ENCODE measurements around the gene CYB5R3. TPM values are rescaled to one million over a fixed set of nuclear protein-coding genes. Genes with fewer than 3 reads are reported as not detected.

The CYB5R3 gene
- total RNA-seq, 1 donor from 2014 or later: 148 TPM

DNA sequence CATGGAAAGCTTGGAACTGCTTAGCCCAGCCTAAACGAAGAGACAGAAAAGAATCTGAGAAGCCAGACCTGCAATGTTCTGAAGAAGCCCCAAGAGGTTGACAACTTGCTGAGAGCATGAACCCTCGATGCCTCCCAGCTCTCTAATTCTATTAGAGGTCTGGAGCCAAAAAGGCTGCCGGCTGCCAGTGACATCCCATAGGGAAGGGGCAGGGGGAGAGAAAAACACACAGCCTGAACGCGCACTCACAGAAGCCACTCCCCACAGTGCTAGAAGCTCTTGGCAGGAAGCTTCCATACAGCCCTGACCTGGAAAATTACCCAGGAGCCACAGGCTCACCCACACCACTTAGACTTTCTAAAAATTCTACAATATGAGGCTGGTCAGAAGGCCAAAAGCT, 52.9 kb downstream of the CYB5R3 start:
- Mint-ChIP-seq H3K9me3 (ENCODE audit: unreplicated experiment) (peaks cover 5% of the 10 kb centered on the region), H3K4me1 (ENCODE audit: low read depth, unreplicated experiment) (no peaks in the 10 kb centered on the region), H3K4me3 (ENCODE audit: unreplicated experiment) (no peak overlapping the region), H3K27ac (ENCODE audit: unreplicated experiment) (peak overlapping the region; percentile 66), H3K27me3 (ENCODE audit: unreplicated experiment) (peaks cover 1% of the 10 kb centered on the region), H3K36me3 (ENCODE audit: unreplicated experiment) (peaks cover 4% of the 10 kb centered on the region)
- DNase-seq: no peak
- TF ChIP-seq, protein P1, sequence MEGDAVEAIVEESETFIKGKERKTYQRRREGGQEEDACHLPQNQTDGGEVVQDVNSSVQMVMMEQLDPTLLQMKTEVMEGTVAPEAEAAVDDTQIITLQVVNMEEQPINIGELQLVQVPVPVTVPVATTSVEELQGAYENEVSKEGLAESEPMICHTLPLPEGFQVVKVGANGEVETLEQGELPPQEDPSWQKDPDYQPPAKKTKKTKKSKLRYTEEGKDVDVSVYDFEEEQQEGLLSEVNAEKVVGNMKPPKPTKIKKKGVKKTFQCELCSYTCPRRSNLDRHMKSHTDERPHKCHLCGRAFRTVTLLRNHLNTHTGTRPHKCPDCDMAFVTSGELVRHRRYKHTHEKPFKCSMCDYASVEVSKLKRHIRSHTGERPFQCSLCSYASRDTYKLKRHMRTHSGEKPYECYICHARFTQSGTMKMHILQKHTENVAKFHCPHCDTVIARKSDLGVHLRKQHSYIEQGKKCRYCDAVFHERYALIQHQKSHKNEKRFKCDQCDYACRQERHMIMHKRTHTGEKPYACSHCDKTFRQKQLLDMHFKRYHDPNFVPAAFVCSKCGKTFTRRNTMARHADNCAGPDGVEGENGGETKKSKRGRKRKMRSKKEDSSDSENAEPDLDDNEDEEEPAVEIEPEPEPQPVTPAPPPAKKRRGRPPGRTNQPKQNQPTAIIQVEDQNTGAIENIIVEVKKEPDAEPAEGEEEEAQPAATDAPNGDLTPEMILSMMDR (IDR thresholded peaks at IDR 0.05; ENCODE audit: partially characterized antibody, unreplicated experiment): no peak

DNA sequence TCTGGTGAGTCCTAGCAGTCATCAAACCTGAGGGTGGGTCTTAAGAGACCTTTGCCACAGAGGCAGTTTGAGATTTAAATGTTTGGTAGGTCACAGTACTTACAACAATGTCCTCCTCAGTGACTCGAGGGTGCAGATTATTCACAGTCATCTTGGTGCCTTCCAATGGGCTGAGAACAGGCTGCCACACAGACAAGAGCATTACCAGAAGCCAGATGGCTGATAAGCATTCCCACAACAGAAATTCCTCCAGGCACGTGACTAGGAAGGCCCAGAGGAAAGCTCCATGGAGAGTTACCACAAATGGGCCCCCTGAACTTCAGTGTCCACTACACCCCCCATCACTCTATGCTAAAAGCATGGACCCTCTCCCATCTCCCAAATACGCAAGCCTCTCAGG, 53.8 kb downstream of the CYB5R3 start:
- peaks cover 1% of the 10 kb centered on the region for H3K27me3 Mint-ChIP-seq (ENCODE audit: unreplicated experiment)
- peaks cover 3% of the 10 kb centered on the region for H3K9me3 Mint-ChIP-seq (ENCODE audit: unreplicated experiment)
- DNase-seq: no peak
- H3K27ac Mint-ChIP-seq (ENCODE audit: unreplicated experiment): no peak overlapping the region
- TF ChIP-seq, protein P1 (IDR thresholded peaks at IDR 0.05; ENCODE audit: partially characterized antibody, unreplicated experiment): no peak
- H3K4me3 Mint-ChIP-seq (ENCODE audit: unreplicated experiment): no peak overlapping the region
- peaks cover 4% of the 10 kb centered on the region for H3K36me3 Mint-ChIP-seq (ENCODE audit: unreplicated experiment)
- H3K4me1 Mint-ChIP-seq (ENCODE audit: low read depth, unreplicated experiment): no peaks in the 10 kb centered on the region

DNA sequence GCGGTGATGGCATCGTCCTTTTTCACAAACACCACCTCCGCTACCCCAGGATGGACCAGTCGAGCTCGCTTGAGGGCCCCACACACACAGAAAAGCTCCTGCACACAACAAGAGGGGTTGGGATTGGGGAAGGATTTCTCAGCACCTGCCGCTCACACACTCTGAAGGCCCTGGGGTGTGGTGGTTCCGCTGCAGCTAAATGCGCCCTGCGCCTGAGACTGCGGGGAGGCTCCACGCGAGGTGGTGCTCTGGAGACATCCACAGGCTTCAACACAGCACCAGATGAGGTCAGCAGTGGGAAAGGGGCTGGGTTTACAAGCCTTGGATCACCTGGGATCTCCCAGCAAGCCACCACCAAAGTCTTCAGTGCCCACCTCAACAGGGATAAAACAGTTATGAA, 57.2 kb downstream of the CYB5R3 start:
- H3K4me3 Mint-ChIP-seq (ENCODE audit: unreplicated experiment): no peak overlapping the region
- peaks cover 3% of the 10 kb centered on the region for H3K9me3 Mint-ChIP-seq (ENCODE audit: unreplicated experiment)
- DNase-seq: no peak
- TF ChIP-seq, protein P1 (IDR thresholded peaks at IDR 0.05; ENCODE audit: partially characterized antibody, unreplicated experiment): no peak
- H3K36me3 Mint-ChIP-seq (ENCODE audit: unreplicated experiment): peaks cover 4% of the 10 kb centered on the region
- no peak overlapping the region for H3K27ac Mint-ChIP-seq (ENCODE audit: unreplicated experiment)
- H3K4me1 Mint-ChIP-seq (ENCODE audit: low read depth, unreplicated experiment): no peaks in the 10 kb centered on the region
- peaks cover 1% of the 10 kb centered on the region for H3K27me3 Mint-ChIP-seq (ENCODE audit: unreplicated experiment)

DNA sequence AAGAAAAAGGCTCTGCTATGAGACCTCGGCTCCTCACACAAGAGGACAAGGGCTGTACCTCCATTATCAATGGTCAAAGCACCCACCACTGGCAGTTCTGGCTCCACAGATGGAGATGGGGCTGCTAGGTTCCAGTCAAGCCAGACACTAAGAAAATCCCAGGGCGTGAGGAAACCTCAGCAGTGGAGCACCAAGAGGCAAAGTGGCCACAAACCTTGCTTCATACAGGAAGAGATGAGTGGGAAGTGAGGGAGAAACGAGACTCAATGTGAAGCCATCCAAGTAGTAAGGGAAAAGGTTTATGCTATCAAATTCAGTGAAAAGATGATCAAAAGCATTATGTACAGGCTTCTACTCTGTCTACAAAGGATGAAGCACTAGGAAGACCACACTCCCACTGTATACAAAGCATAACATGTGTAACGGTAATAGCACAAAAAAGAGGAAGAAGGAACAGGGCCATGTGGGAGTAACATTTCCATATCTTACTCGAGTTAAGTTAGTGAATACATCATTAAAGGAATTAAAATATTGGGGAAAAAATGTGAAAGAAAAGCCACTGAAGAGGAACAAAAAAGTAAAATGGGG, 61.5 kb downstream of the CYB5R3 start:
- no peaks in the 10 kb centered on the region for H3K36me3 Mint-ChIP-seq (ENCODE audit: unreplicated experiment)
- TF ChIP-seq, protein P1 (IDR thresholded peaks at IDR 0.05; ENCODE audit: partially characterized antibody, unreplicated experiment): no peak
- H3K9me3 Mint-ChIP-seq (ENCODE audit: unreplicated experiment): peaks cover 6% of the 10 kb centered on the region
- H3K4me3 Mint-ChIP-seq (ENCODE audit: unreplicated experiment): no peak overlapping the region
- H3K4me1 Mint-ChIP-seq (ENCODE audit: low read depth, unreplicated experiment): no peaks in the 10 kb centered on the region
- H3K27ac Mint-ChIP-seq (ENCODE audit: unreplicated experiment): no peak overlapping the region
- peaks cover 1% of the 10 kb centered on the region for H3K27me3 Mint-ChIP-seq (ENCODE audit: unreplicated experiment)
- no peak for DNase-seq

DNA sequence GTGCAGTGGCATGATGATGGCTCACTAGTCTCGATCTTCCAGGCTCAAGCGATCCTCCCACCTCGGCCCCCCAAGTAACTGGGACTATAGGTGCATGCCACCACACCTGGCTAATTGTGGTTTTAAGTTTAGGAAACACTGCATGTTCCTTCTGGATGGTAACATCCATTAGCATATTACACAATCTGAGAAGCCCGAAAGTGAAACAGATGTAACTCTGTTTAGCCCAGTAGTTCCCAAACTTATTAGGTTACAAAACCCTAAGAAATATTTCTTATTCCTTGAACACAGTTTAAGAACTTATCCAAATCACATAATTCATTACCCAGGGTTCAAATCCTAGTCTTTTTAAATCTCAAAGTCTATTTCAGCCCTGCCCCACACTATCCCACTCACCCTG, 62.8 kb downstream of the CYB5R3 start:
- Mint-ChIP-seq H3K27me3 (ENCODE audit: unreplicated experiment) (peaks cover 1% of the 10 kb centered on the region), H3K4me3 (ENCODE audit: unreplicated experiment) (no peak overlapping the region), H3K27ac (ENCODE audit: unreplicated experiment) (peak overlapping the region; percentile 43), H3K36me3 (ENCODE audit: unreplicated experiment) (no peaks in the 10 kb centered on the region), H3K4me1 (ENCODE audit: low read depth, unreplicated experiment) (peaks cover 3% of the 10 kb centered on the region), H3K9me3 (ENCODE audit: unreplicated experiment) (peaks cover 7% of the 10 kb centered on the region)
- TF ChIP-seq, protein P1 (IDR thresholded peaks at IDR 0.05; ENCODE audit: partially characterized antibody, unreplicated experiment): no peak
- DNase-seq: no peak

Measured in glutamatergic neuron (in vitro differentiated cells).